NOMO-1 treated with dmso at 0.1 percent for 144 hours (cell line): ENCODE measurements around the gene ARFGEF2.

Experiments used
- DNase-seq: peaks from one replicate; lab custom pipeline; 2025; ENCODE audit not compliant: unreplicated experiment; lab: John Stamatoyannopoulos, UW

Gene ARFGEF2

DNA sequence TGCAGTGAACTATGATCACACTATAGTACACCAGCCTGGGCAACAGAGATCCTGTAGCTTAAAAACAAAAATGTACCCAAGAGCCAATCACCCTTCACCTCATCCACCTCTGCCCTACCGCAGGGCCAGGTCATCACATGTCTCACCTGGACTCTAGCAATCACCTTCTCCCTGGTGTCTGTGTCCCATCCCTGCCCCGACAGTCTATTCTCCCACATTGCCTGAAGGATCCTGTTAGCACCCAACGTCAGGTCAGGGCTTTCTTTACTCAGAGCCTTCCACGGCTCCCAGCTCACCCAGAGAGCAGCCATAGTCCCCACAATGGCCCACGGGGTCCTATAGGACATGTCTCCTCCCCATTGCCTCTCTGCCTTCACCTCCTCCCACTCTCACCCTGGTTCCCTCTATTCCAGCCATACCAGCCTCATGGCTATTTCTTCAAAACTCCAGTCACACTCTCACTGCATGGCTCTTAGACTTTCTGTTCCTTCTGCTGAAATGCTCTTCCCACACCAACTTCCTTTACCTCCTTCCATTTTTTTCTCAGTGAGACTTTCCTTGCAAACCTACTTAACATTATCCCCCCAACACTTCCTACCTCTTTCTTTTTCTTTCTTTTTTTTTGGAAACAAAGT lies 22.5 kb upstream of the ARFGEF2 start:
- DNase-seq, result no peak

DNA sequence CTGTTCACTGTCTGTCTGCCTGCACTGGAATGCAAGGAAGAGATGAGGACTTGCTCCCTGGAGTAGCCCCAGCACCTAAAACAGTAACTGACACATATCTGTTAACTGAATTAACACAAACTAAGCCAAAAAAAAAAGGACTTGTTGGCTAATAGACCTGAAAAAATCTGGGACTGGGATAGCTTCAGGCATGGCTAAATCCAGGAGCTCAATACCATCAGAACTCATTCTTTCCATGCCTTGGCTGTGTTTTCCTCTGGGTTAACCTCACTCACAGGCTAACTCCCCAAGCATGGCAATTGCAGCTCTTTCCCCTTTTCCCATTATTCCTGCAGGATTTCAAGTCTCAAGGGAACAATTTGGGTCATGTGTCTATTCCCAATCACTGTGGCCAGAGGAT lies 21.6 kb upstream of the ARFGEF2 start:
- DNase-seq, result no peak

DNA sequence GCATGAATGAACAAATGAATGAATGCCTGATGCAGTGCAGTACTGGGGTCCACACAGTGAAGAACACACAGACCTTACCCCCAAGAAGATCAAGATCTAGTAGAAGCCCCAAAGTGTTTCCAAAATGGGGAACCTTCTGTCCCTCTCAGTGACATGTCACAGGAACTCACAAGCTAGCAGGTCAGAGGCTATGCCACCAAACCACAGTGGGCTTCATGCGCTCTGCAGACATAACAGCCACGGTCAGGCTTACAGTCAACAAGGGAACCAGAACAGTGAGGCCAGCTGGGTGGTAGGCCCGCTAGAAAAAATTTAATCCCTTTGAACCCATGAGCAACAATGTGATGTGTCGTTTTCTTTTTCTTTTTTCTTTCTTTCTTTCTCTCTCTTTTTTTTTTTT lies 20.2 kb upstream of the ARFGEF2 start:
- DNase-seq, result peak; percentile 50

DNA sequence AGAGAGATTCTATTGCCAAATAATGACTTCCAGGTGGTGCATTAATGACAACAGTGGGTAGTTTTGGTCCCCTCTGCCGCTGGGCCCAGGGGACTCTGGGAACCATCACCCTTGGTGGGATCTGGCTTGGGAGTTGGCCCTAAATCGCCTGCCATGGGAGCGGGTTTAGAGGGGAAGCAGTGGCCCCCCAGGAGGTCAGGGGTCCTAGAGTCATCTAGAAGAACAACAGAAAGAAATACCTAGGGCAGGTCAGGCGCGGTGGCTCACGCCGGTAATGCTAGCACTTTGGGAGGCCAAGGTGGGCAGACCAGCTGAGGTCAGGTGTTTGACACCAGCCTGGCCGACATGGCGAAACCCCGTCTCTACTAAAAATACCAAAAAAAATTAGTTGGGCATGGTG lies 17.8 kb upstream of the ARFGEF2 start:
- no peak for DNase-seq

DNA sequence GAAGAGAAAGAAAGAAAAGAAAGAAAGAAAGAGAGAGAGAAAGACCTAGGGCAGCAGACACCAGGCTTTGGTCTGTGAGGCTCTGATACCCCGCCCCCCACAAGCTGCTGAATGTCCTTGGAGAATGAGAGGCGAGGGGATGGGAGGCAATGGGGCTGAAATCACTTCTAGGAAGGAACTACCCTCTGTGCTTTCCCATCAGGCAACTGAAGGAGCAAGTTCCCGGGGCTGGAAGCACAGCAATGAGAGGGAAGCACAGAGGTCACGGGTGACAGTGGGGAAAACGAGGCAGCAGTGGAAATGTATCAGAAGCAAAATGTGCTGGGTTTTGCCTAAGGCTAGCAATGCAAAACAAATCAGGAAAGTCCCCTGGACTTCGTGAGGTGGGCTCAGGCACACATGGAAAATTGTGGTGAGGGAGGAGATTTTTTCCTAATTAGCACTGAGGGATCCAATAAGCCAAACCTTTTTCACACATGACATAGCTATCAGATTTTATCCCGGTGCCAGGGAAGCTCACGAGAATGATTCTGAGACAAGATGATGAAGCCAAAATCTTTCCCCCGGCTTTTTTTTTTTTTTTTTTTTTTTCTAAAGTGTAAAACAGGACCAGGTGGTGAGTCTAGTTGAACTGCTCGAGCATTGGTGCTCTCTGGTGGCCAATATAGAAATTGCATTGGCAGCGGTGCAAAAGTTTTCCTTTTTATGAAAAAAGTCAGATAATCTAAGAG lies 16.8 kb upstream of the ARFGEF2 start:
- DNase-seq, result peak; percentile 21

DNA sequence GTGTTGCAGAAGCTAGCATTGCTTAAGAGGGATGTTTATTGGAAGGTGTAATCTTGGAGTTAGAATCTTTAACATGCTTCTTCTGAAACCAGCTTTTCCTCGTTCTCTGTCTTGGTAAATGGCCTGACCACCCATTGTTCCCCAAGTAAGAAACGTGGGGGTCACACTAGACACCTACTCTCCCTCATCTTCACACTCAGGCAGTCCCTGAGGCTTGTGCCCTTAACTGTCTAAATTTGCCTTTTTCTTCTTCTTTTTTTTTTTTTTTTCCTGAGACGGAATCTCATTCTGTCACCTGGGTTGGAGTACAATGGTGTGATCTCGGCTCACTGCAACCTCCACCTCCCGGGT lies 16.2 kb upstream of the ARFGEF2 start:
- no peak for DNase-seq

DNA sequence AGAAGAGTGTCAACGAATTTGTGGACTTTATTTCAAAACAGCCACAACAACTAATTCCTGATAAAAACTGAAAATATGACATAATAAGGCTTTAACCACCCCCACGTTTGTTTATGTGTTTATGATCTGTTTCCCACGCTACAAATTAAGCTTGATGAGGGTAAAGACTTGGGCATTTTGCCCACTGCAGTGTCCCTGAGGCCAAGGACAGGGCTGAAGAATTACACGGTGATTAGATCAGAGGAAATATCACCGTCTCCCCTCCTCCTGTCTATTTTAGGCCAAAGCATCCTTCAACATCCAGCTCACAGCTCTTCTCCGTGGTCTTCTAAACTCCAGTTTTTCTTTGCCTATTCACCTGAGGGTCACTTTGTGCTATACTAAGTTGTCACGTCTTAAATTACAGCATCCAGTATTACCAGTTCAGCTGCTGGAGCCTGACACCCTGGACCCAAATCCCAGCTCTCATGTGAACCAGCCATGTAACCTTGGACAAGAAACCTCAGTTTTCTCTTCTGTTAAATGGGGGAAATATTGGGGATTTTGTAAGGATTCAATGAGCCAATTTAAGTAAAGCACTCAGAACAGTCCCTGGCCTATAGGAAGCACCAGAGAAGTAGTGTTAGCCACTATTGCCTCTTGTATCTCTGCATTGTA lies 15.2 kb upstream of the ARFGEF2 start:
- DNase-seq, result no peak

DNA sequence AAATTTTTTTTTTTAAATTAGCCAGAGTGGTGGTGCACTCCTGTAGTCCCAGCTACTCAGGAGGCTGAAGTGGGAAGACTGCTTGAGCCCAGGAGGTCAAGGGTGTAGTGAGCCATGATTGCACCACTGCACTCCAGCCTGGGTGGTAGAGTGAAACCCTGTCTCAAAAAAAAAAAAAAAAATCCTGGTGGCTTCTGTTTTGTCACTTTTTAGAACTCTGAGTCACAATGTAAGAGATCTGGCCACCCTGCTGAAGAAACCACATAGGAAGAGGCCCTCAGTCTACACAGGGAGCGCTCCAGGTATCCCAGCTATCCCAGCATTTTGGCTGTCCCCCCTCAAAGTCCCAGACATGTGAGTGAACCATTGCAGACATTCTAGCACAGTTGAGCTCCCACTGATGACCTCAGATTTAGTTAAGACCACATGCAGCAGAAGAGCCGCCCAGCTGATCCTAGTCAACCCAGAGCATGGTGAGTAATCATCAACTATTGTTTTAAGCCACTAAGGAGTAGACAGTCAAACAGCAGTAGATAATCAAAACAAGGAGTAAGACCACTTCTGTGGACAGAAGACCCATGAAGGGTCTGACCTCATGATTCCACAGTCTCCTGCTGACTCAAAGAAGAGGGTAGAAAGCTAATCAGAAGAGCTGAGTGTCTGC lies 12.7 kb upstream of the ARFGEF2 start:
- DNase-seq, result no peak

DNA sequence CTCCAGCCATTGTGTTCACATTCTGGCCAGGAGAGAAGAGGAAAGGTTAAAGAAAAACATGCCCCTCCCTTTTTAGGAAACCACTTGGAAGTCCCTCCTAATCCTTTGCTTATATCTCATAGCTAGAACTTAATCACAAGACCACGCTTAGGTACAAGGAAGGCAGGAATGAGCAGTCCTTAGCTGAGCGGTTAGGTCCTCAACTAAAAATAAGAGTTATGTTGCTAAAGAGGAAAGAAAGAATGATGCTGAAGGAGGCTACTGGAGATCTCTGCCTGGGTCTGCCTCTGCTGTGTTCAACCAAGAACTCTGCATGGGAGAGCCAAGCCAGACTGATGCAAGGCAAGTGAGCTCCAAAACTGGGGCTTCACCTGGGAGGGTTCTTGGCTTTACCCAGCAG lies 11.6 kb upstream of the ARFGEF2 start:
- DNase-seq, result no peak

DNA sequence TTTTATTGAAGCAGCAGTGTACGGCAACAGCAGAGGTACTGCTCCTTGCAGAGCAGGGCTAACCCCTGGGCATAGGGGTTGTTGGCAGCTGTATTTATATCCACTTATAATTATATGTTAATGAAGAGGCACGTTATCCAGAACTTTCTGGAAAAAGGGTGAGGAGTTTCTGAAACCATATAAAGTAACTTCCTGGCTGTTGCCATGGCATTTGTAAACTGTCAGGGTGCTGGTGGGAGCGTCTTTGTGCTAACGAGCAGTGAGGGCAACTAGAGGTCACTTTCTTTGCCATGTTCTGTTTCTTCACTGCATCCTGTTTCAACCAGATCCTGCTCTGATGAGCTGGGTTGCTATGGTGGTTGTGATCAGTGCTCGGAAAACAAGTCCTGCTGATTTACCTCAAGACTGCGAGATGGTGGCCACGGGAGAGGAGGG lies 11.1 kb upstream of the ARFGEF2 start:
- peak; percentile 63 for DNase-seq

DNA sequence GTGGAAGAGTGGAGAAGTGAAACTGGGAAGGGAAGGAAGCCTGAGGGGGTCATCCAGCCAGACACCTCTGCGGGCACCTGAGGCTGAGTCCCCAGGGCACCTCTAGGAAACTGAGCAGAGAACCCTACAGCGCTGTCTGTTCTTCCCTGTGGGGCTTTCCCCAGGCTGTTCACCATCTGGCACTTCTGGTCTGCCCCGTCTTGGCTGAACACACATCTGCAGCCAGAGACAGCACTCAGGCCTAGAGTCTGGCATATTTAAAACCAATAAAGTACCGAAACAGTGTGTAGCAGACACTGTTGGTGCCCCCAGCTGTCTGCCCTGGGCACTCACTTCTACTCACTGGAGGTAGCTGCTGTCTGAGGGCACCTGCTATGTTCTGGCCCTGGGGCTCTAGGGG lies 9.4 kb upstream of the ARFGEF2 start:
- DNase-seq, result no peak

DNA sequence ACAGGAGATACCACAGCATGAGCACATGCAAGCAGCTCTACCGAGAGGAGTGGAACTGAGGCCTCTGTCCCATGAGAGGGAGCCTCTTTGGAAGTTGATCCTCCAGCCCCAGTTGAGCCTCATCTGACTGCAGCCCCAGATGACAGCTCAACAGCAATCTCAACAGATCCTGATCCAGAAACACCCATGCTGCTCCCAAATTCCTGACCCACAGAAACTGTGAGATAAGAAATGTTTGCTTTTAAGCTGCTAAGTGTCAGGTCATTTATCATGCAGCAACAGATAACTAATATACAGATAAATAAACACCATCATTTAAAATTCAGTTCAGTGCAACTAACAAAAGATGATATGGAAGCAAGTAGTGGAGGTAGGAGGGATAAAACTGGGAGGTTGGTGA lies 4.8 kb upstream of the ARFGEF2 start:
- DNase-seq, result no peak

DNA sequence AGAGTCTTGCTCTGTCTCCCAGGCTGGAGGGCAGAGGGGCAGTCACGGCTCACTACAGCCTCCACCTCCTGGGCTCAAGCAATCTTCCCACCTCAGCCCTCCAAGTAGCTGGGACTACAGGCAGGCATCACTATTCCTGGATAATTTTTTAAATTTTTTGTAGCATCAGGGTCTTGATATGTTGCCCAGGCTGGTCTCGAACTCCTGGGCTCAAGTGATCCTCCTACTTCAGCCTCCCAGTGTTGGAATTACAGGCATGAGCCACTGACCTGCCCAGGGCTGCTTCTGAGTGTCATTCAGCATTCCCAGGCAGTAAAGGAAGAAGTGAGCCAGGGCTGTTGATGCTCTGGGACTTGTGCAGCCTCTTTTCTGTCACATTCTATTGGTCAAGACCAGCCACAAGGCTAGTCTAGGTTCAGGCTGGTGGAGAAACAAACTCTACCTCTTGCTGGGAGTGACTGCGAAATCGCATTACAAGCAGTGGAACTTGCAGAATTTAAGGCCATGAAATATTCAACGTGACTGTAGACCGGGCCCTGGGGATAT lies 2.1 kb upstream of the ARFGEF2 start:
- no peak for DNase-seq

DNA sequence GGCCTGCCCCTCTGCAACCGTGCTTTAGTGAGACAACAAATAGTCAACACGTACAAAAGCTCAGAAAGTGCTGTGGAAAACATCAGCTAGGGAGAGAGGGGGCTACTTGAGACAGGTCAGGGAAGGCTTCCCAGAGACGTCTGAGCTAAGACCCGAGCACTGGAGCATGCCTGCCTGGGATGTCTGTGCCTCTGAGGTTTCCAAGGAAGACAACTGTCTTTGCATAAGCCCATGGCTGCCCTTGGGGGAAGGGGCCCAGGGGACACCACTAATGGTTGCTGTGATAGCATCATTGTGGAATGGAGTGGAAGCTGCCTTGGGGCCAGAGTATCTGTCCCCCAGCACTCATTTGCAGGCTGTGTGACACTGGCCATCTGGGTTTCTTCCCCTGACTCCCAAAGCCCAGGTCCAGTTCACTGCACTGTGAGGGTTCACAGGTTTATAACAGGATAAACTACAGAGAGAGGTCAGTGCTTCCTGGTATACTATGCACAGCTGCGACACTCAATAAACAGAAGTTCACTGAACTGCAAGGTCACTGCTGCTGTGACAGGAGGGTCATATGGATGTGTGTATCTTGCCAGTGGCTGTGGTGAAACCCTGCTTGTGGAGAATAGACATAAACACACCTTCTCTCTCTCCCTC lies 1.5 kb upstream of the ARFGEF2 start:
- DNase-seq, result peak; percentile 19

DNA sequence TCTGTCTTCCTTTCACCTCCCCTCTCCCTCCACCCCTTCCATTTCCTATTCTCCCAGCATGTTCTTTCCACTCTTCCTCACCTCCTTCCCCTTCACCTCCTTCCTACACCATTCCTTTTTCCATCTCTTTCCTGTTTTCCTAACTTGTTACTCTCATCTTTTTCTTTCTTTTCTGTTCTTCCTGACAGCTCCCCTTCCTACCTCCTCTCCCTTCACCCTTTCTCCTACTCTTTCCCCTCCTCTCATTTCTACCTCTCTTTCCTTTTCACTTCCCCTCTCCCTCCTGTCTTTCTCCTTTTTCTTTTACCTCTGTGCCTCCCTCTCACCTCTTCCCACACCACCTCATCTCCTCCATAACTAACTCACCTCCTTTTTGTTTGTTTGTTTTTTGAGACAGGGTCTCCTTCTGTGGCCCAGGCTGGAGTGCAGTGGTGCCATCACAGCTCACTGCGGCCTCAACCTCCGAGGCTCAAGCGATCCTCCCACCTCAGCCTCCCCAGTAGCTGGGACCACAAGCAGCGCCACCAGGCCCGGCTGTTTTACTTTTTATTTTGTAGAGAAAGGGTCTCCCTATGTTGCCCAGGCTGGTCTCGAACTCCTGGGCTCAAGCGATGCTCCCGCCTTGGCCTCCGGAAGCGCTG lies 864 bp upstream of the ARFGEF2 start:
- DNase-seq, result no peak

DNA sequence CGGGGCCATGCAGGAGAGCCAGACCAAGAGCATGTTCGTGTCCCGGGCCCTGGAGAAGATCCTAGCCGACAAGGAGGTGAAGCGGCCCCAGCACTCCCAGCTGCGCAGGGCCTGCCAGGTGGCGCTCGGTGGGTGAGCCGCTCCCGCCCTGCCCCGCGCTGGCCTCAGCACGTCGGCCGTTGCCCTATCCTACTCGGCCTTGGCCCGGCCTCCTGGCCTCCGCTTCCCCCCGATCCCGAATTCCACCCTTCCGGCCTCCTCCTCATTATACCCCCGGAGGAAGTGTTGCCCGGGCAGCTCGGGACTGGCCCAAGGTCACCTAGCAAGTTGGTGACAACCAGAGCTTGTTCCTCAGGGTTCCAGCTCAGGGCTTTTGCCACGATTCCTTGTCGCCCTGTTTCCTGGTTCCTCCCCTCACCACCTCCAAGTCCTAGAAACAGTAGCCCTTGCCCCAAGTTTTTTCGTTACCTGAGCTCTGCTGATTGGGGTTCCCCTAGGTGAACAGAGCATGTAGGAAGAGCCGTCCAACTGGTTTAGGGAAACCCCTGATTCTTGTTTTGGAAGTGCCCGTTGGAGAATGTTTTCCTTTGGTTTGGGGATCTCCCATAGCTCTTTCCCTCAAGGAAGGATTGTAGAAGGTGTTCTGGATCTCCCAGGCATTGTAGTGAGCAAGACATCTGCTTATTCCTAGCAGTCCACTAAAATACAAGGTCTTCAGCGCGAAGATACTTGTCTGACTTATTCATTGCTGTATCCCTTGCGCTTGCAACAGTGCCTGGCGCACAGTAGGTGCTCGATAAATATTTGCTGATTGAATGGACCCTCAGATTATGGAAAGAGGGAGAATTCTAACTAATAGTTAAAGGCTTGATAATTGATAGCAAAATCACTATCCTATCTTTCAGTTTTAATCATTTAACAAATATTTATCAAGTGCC lies 641 bp downstream of the ARFGEF2 start:
- no peak for DNase-seq

DNA sequence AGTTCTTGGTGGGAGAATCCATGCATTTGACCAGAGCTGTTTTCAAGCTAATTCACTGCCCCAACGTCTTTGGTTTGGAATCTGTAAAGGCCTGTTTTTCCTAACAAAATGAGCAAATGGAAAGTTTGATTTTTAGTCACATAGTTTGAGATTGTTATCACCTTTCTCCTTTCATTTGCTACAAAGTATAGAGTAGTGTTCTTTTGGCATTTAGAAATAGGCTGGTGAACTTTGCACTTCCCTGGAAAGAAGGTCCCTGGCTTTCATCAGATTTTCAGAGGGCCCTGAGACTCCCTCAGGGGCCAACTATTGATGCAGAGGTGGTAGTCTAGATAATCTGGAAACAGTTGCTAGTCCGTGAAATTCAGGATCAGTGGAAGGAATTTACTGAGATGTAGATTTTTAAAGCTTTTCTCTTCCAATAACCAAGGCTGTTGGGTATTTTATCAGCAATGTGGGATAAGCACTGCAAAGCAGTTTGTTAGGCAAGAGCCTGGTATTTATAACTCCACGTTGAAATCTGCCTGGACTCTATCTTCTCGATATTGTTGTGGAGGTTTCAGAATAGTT lies 1.7 kb downstream of the ARFGEF2 start:
- DNase-seq, result no peak

DNA sequence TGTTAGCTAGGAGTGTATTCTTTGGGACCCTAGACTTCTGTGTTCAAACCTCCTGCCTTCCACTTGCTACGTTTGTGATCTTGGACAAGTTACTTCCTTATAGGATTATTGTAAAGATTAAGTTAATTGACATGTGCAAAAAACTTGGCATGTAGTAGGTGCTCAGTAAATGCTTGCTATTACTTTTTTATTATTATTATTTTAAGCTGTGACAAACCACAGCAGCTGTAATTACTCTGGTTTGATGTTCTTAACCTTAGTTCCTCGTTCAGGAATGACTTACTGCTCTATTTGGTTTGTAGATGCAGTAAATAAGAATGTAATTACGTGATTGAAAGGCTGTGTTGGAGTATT lies 3.2 kb downstream of the ARFGEF2 start:
- no peak for DNase-seq

DNA sequence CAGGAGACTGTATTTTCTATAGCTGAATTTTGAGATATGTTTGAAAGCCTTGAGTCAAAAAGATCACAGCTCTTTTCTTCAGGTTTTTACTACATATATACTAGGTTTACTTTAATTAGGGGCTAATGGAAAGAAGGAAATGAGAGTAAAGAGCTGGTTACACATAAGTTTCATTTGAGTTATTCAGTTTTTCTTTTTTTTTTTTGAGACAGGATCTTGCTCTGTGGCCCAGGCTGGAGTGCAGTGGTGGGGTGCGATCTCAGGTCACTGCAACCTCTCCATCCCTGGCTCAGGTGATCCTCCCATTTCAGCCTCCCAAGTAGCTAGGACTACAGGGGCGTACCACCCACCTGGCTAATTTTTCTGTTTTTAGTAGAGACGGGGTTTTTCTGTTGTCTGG lies 4.8 kb downstream of the ARFGEF2 start:
- DNase-seq, result no peak
